Measurements from ENCODE around the gene SRM.

SRM gene

GRCh38 chr1:11057477-11057876, 2.3 kb downstream of the SRM start:
- H3K4me3 ChIP-seq (replicated peaks; ENCODE audit: insufficient read depth, low read length) = no peak overlapping the region
- no peak overlapping the region for H3K27ac ChIP-seq (replicated peaks)
- no peaks in the 10 kb centered on the region for H3K27me3 ChIP-seq (ENCODE audit: insufficient read depth, poor library complexity, severe bottlenecking)
- TF ChIP-seq POLR2AphosphoS5 (IDR thresholded peaks at IDR 0.05; ENCODE audit: low read depth) (no peak), CTCF (IDR thresholded peaks at IDR 0.05; ENCODE audit: insufficient read depth, low read length) (no peak), GABPA (IDR thresholded peaks at IDR 0.05; ENCODE audit: low read depth) (no peak), REST (IDR thresholded peaks at IDR 0.05; ENCODE audit: insufficient replicate concordance, low read depth) (no peak), SPI1 (IDR thresholded peaks at IDR 0.05; ENCODE audit: borderline replicate concordance, low read depth) (no peak)
- DNase-seq (ENCODE audit: low read depth in 1 of 2, low spot score in 1 of 2) = no peak

GRCh38 chr1:11056504-11056903, 3.3 kb downstream of the SRM start:
- TF ChIP-seq POLR2AphosphoS5 (IDR thresholded peaks at IDR 0.05; ENCODE audit: low read depth) (no peak), CTCF (IDR thresholded peaks at IDR 0.05; ENCODE audit: insufficient read depth, low read length) (no peak), SPI1 (IDR thresholded peaks at IDR 0.05; ENCODE audit: borderline replicate concordance, low read depth) (no peak), REST (IDR thresholded peaks at IDR 0.05; ENCODE audit: insufficient replicate concordance, low read depth) (no peak), GABPA (IDR thresholded peaks at IDR 0.05; ENCODE audit: low read depth) (no peak)
- Histone ChIP-seq H3K4me3 (replicated peaks; ENCODE audit: insufficient read depth, low read length) (no peak overlapping the region), H3K27ac (replicated peaks) (no peak overlapping the region), H3K27me3 (ENCODE audit: insufficient read depth, poor library complexity, severe bottlenecking) (no peaks in the 10 kb centered on the region)
- DNase-seq (ENCODE audit: low read depth in 1 of 2, low spot score in 1 of 2) = no peak

- no peak overlapping the region for H3K4me3 ChIP-seq (replicated peaks; ENCODE audit: insufficient read depth, low read length)
- TF ChIP-seq CTCF (IDR thresholded peaks at IDR 0.05; ENCODE audit: insufficient read depth, low read length) = no peak
- no peak for TF ChIP-seq POLR2AphosphoS5 (IDR thresholded peaks at IDR 0.05; ENCODE audit: low read depth)
- TF ChIP-seq REST (IDR thresholded peaks at IDR 0.05; ENCODE audit: insufficient replicate concordance, low read depth) = no peak
- no peak for TF ChIP-seq SPI1 (IDR thresholded peaks at IDR 0.05; ENCODE audit: borderline replicate concordance, low read depth)
- no peak for TF ChIP-seq GABPA (IDR thresholded peaks at IDR 0.05; ENCODE audit: low read depth)
- no peak overlapping the region for H3K27ac ChIP-seq (replicated peaks)
- DNase-seq (ENCODE audit: low read depth in 1 of 2, low spot score in 1 of 2) = no peak
- no peaks in the 10 kb centered on the region for H3K27me3 ChIP-seq (ENCODE audit: insufficient read depth, poor library complexity, severe bottlenecking)
Measured at GRCh38 chr1:11055676-11056075, 4.1 kb downstream of the SRM start.
